Liver (tissue), 9 donors: ENCODE results near the gene RASGRP4. TPM values are rescaled to one million over a fixed set of nuclear protein-coding genes. Genes with fewer than 3 reads are reported as not detected.

ENCODE experiments used
- DNase-seq: peaks from one replicate; pipeline ENCODE4 v3.0.0-alpha.2; 2017; ENCODE audit warnings: low spot score
- H3K27ac ChIP-seq, 2 donors: one replicate each; pipeline ENCODE4 v1.7.0; 2013; ENCODE audit warnings: inconsistent platforms in 2 of 2, low read length in 2 of 2, control low read depth in 1 of 2, low read depth in 1 of 2, mild to moderate bottlenecking in 1 of 2
- H3K27me3 ChIP-seq, 4 donors: one replicate each; pipeline versions ENCODE4 v1.6.1 to v1.7.0; 2013; ENCODE audit warnings: low read length in 3 of 4, inconsistent platforms in 1 of 4, mild to moderate bottlenecking in 1 of 4, moderate library complexity in 1 of 4; ENCODE audit not compliant: control insufficient read depth in 4 of 4, insufficient read depth in 4 of 4
- H3K36me3 ChIP-seq, 4 donors: one replicate each; pipeline versions ENCODE4 v1.6.1 to v1.7.0; 2013; ENCODE audit warnings: low read length in 3 of 4, mild to moderate bottlenecking in 3 of 4, low read depth in 1 of 4, moderate library complexity in 1 of 4; ENCODE audit not compliant: control insufficient read depth in 4 of 4, insufficient read depth in 3 of 4
- H3K4me1 ChIP-seq, 4 donors: one replicate each; pipeline versions ENCODE4 v1.6.1 to v1.7.0; 2013; ENCODE audit warnings: low read length in 3 of 4, mild to moderate bottlenecking in 3 of 4, moderate library complexity in 1 of 4; ENCODE audit not compliant: control insufficient read depth in 4 of 4, insufficient read depth in 4 of 4
- H3K4me3 ChIP-seq, 3 donors: one replicate each; pipeline versions ENCODE4 v1.6.1 to v1.7.0; 2013; ENCODE audit warnings: low read length in 3 of 3, control low read depth in 1 of 3, low read depth in 1 of 3, mild to moderate bottlenecking in 1 of 3
- H3K9ac ChIP-seq, 2 donors: one replicate each; pipeline ENCODE4 v1.7.0; 2013; ENCODE audit warnings: low read length in 2 of 2, mild to moderate bottlenecking in 2 of 2, moderate library complexity in 2 of 2, control low read depth in 1 of 2, low read depth in 1 of 2
- H3K9me3 ChIP-seq, 4 donors: one replicate each; pipeline versions ENCODE4 v1.6.1 to v1.7.0; 2013; ENCODE audit warnings: low read length in 3 of 4; ENCODE audit not compliant: control insufficient read depth in 4 of 4
- ATF3 ChIP-seq: IDR thresholded peaks from 2 replicates; pipeline ENCODE4 v1.6.1; 2016; ENCODE audit warnings: antibody characterized with exemption
- CTCF ChIP-seq: fragments of 150-350 bp; IDR thresholded peaks from 2 replicates; pipeline ENCODE4 v1.5.1; 2017; ENCODE audit warnings: improper control_type of control experiment, low read depth, low read length; ENCODE audit not compliant: missing input control
- EGR1 ChIP-seq, 2 donors: IDR thresholded peaks; 2 replicates each; pipeline ENCODE4 v1.6.1; 2016 to 2018; ENCODE audit warnings: antibody characterized with exemption in 2 of 2, low read depth in 2 of 2
- FOXA1 ChIP-seq: IDR thresholded peaks from 2 replicates; pipeline ENCODE4 v1.6.1; 2016; ENCODE audit warnings: antibody characterized with exemption
- FOXA2 ChIP-seq: IDR thresholded peaks from 2 replicates; pipeline ENCODE4 v1.6.1; 2016; ENCODE audit warnings: antibody characterized with exemption
- GABPA ChIP-seq, 2 donors: IDR thresholded peaks in 1 of 2; conservative IDR thresholded peaks in 1 of 2; 2 replicates each; pipeline ENCODE4 v1.6.1; 2016; ENCODE audit warnings: antibody characterized with exemption in 2 of 2, mild to moderate bottlenecking in 1 of 2, moderate library complexity in 1 of 2
- HNF4A ChIP-seq, 2 donors: conservative IDR thresholded peaks; 2 replicates each; pipeline ENCODE4 v1.6.1; 2016; ENCODE audit warnings: antibody characterized with exemption in 2 of 2, mild to moderate bottlenecking in 2 of 2
- HNF4G ChIP-seq: IDR thresholded peaks from 2 replicates; pipeline ENCODE4 v1.6.1; 2016; ENCODE audit warnings: antibody characterized with exemption
- JUND ChIP-seq, 2 donors: IDR thresholded peaks; 2 replicates each; pipeline ENCODE4 v1.6.1; 2016; ENCODE audit warnings: antibody characterized with exemption in 2 of 2
- MAX ChIP-seq: IDR thresholded peaks from 2 replicates; pipeline ENCODE4 v1.6.1; 2016; ENCODE audit warnings: antibody characterized with exemption
- NR2F2 ChIP-seq: IDR thresholded peaks from 2 replicates; pipeline ENCODE4 v1.6.1; 2016; ENCODE audit warnings: antibody characterized with exemption
- RAD21 ChIP-seq, 2 donors: IDR thresholded peaks; 2 replicates each; pipeline ENCODE4 v1.6.1; 2016; ENCODE audit warnings: antibody characterized with exemption in 2 of 2, mild to moderate bottlenecking in 2 of 2
- REST ChIP-seq: IDR thresholded peaks from 2 replicates; pipeline ENCODE4 v1.6.1; 2016; ENCODE audit warnings: antibody characterized with exemption, mild to moderate bottlenecking
- RXRA ChIP-seq, 2 donors: IDR thresholded peaks; 2 replicates each; pipeline ENCODE4 v1.6.1; 2017 to 2018; ENCODE audit warnings: antibody characterized with exemption in 2 of 2, mild to moderate bottlenecking in 1 of 2
- SP1 ChIP-seq: IDR thresholded peaks from 2 replicates; pipeline ENCODE4 v1.6.1; 2018; ENCODE audit warnings: antibody characterized with exemption, mild to moderate bottlenecking
- TAF1 ChIP-seq: conservative IDR thresholded peaks from 2 replicates; pipeline ENCODE4 v1.6.1; 2016; ENCODE audit warnings: antibody characterized with exemption, mild to moderate bottlenecking
- YY1 ChIP-seq: IDR thresholded peaks from 2 replicates; pipeline ENCODE4 v1.6.1; 2016; ENCODE audit warnings: antibody characterized with exemption, mild to moderate bottlenecking
- ZBTB33 ChIP-seq: IDR thresholded peaks from 2 replicates; pipeline ENCODE4 v1.6.1; 2016; ENCODE audit warnings: antibody characterized with exemption
- WGBS: extraction: QIAGEN DNeasy Blood & Tissue Kit; methylation state at CpG from one replicate; pipeline ENCODE4 v1.1.7; 2013; 5-methylcytosine and 5-hydroxymethylcytosine counted together
- polyA plus RNA-seq, 2 donors: library from polyadenylated mRNA; stranded (reverse) in 1 of 2; unstranded in 1 of 2; fragments of 200-250 nt in 1 of 2; fragments of >200 nt in 1 of 2; fragmentation: Nextera tagmentation in 1 of 2; extraction: Ambion mirVana in 1 of 2; gene quantifications; one replicate each; pipeline versions ENCODE4 v1.2.1 to v1.2.3, GENCODE V29; 2013 to 2015
- total RNA-seq, 2 donors: library from RNA; depleted of rRNA; stranded (reverse); fragments of >200 nt; gene quantifications; one replicate each; pipeline ENCODE4 v1.2.3, GENCODE V29; 2014
- donor health status: healthy.
- donor health status: healthy.
- donor health status: healthy.
- donor health status: healthy.
- donor health status: healthy.

RASGRP4 gene
- total and polyA plus RNA-seq, 4 donors, result 0.60 to 2.4 (median 1.6) TPM

- Histone ChIP-seq H3K27me3 (no peaks in the 10 kb centered on the region), H3K9ac (no peak overlapping the region), H3K4me1 (peaks cover 0 to 5% (median under 1%) of the 10 kb centered on the region in 4 donors), H3K4me3 (no peak overlapping the region), H3K36me3 (no peaks in the 10 kb centered on the region), H3K9me3 (no peaks in the 10 kb centered on the region), H3K27ac (no peak overlapping the region)
- no peak for TF ChIP-seq CTCF
- no peak for TF ChIP-seq ATF3
- TF ChIP-seq FOXA1, result no peak
- no peak for TF ChIP-seq TAF1
- no peak for TF ChIP-seq SP1
- no peak for TF ChIP-seq MAX
- TF ChIP-seq EGR1 (IDR thresholded peaks at IDR 0.05; ENCODE audit: low read depth in 2 of 2), result no peak
- no peak for TF ChIP-seq REST
- no peak for TF ChIP-seq RAD21 (IDR thresholded peaks at IDR 0.05)
- TF ChIP-seq HNF4A (conservative IDR thresholded peaks at IDR 0.05), result no peak
- TF ChIP-seq ZBTB33, result no peak
- no peak for TF ChIP-seq FOXA2
- no peak for TF ChIP-seq NR2F2
- TF ChIP-seq HNF4G, result no peak
- no peak for TF ChIP-seq GABPA (IDR thresholded peaks at IDR 0.05 in 1 of 2, conservative IDR thresholded peaks at IDR 0.05 in 1 of 2)
- TF ChIP-seq JUND (IDR thresholded peaks at IDR 0.05), result no peak
- no peak for TF ChIP-seq RXRA (IDR thresholded peaks at IDR 0.05)
- TF ChIP-seq YY1, result no peak
- no peak for DNase-seq
- WGBS, result 83% methylated on average over 2 of the region's 2 CpGs
These were observed 56.4 kb downstream of the RASGRP4 start for GRCh38 chr19:38369584-38369983.
